Thymus (tissue), 11 donors: Measurements from ENCODE around the gene CSTPP1. TPM values are rescaled to one million over a fixed set of nuclear protein-coding genes. Genes with fewer than 3 reads are reported as not detected.

Experiments used
- DNase-seq, 9 donors: peaks; one replicate each; pipeline ENCODE4 v3.0.0-alpha.2; 2013; ENCODE audit warnings: low spot score in 9 of 9, low read depth in 6 of 9, missing footprints in 1 of 9
- H3K27ac ChIP-seq, 2 donors: one replicate each; pipeline ENCODE4 v1.5.1; 2013; ENCODE audit warnings: control low read depth in 1 of 2, low read depth in 1 of 2, low read length in 1 of 2, mild to moderate bottlenecking in 1 of 2, moderate library complexity in 1 of 2
- H3K27me3 ChIP-seq, 2 donors: one replicate each; pipeline ENCODE4 v1.5.1; 2013; ENCODE audit warnings: low read length in 1 of 2; ENCODE audit not compliant: control insufficient read depth in 2 of 2, insufficient read depth in 1 of 2
- H3K36me3 ChIP-seq, 2 donors: one replicate each; pipeline ENCODE4 v1.5.1; 2013; ENCODE audit warnings: low read length in 1 of 2, mild to moderate bottlenecking in 1 of 2, moderate library complexity in 1 of 2; ENCODE audit not compliant: control insufficient read depth in 2 of 2, insufficient read depth in 2 of 2
- H3K4me1 ChIP-seq, 2 donors: one replicate each; pipeline ENCODE4 v1.5.1; 2013; ENCODE audit warnings: low read length in 2 of 2; ENCODE audit not compliant: control insufficient read depth in 2 of 2, insufficient read depth in 2 of 2
- H3K4me3 ChIP-seq, 2 donors: one replicate each; pipeline ENCODE4 v1.5.1; 2013; ENCODE audit warnings: low read length in 2 of 2, control low read depth in 1 of 2, mild to moderate bottlenecking in 1 of 2
- H3K9me3 ChIP-seq, 2 donors: one replicate each; pipeline ENCODE4 v1.5.1; 2013; ENCODE audit warnings: low read length in 1 of 2, mild to moderate bottlenecking in 1 of 2; ENCODE audit not compliant: control insufficient read depth in 2 of 2, insufficient read depth in 1 of 2
- WGBS: extraction: QIAGEN DNeasy Blood & Tissue Kit; methylation state at CpG from one replicate; pipeline ENCODE4 v1.1.7; 2013; 5-methylcytosine and 5-hydroxymethylcytosine counted together
- polyA plus RNA-seq: library from polyadenylated mRNA; stranded (reverse); fragments of 200-250 nt; gene quantifications from one replicate; pipeline ENCODE4 v1.2.3, GENCODE V29; 2013
- total RNA-seq: library from RNA; stranded (reverse); fragments of 120-200 nt; gene quantifications from one replicate; pipeline ENCODE4 v1.2.4, GENCODE V29; 2013
- donor health status: healthy.

Gene CSTPP1
- total and polyA plus RNA-seq, 2 donors, result 15.8 to 16.0 TPM

DNA sequence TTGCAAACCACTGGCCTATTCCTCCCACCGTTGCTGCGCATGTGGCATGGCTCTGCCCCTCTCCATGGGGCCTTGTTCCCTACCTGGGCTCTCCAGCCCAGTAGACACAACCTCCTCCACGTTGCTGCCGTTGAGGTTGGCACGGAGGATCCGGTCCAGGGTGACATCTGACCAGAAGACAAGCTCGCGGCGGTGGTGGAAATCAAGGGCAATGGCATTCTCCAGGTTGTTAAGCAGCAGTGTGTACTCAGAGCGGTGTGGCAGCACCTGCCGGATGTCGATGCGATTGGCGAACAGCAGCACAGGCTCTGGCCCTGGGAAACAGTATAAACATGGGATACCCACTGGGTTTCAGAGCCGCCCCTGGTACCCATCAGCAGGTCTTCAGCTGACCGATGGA, 42.1 kb upstream of the CSTPP1 start:
- no peak for DNase-seq
- Histone ChIP-seq H3K36me3 (no peaks in the 10 kb centered on the region), H3K27ac (no peak overlapping the region), H3K27me3 (no peaks in the 10 kb centered on the region), H3K4me3 (no peak overlapping the region), H3K4me1 (no peaks in the 10 kb centered on the region), H3K9me3 (no peaks in the 10 kb centered on the region)
- WGBS, result 96% methylated on average over 16 of the region's 16 CpGs

DNA sequence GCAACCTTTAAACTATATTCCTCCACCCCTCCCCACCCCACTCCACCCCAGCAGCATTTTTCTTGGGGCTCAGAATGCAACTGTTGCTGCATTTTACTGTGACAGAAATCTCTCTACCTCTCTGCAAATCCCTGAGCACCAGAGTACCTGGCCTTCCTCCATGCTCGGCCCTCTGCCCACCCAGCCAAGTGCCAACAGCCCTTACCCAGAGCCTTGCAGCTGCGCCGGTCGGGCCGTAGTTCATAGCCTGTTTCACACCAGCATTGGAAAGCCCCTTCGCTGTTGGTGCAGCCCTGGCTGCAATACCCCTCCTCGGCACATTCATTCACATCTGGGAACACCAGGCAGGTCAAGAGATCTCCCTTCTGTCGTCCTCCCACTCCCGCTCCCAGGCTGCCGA, 41.6 kb upstream of the CSTPP1 start:
- DNase-seq, result no peak
- WGBS, result 97% methylated on average over 10 of the region's 10 CpGs
- Histone ChIP-seq H3K4me3 (no peak overlapping the region), H3K36me3 (no peaks in the 10 kb centered on the region), H3K27ac (no peak overlapping the region), H3K4me1 (no peaks in the 10 kb centered on the region), H3K9me3 (no peaks in the 10 kb centered on the region), H3K27me3 (no peaks in the 10 kb centered on the region)

DNA sequence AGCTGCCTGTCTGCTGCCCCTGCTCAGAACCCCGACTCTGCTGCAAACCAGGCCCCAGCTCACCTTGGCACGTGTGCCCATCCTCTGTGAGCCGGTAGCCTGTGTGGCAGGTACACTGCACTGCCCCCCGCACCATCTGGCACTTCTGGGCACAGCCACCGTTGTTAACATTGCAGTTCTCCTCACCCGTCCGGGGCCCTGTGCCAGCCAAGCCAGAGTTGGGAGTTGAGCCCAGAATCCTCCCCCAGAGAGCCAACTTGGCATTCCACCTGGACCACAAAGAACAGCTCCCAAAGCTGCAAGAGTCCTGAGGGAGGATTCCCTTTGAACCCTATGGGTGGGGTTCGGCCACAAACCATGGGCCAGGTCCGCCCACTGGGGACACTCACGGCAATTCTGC, 40.7 kb upstream of the CSTPP1 start:
- no peak for DNase-seq
- Histone ChIP-seq H3K27ac (no peak overlapping the region), H3K9me3 (no peaks in the 10 kb centered on the region), H3K4me1 (no peaks in the 10 kb centered on the region), H3K36me3 (no peaks in the 10 kb centered on the region), H3K27me3 (no peaks in the 10 kb centered on the region), H3K4me3 (no peak overlapping the region)
- 98% methylated on average over 10 of the region's 10 CpGs for WGBS

DNA sequence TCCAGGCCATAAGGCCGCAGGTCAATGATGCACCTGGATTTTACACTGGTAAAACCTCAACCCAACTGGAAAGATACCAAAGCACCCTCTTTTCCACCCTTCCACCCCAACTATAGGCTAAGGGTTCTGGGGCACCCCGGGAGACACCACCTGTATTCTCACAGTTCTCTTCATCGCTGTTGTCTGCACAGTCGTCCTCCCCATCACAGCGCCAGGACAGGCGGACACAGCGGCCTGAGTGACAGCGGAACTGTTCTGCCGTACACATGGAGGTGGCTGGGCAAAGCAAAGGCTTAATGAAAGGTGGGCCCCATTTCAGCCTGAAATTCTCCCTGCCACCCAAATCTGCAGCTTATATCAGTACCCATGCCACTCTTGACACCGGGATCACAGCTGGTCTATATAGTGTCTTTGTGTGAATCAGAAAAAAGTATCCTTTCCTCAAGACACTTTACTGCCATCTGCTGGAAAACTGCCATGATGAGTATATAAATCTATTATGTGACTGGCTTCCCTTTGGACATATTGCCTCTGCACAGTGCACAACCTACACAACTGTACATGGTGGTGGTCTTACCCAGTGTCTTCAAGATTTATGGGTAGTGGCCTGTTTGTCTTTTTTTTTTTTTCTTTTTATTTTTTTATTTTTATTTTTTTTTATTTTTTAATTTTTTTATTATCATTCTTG, 39.7 kb upstream of the CSTPP1 start:
- WGBS, result 92% methylated on average over 10 of the region's 10 CpGs
- DNase-seq, result peak in 1 of 9 donors; percentile 50
- H3K36me3 ChIP-seq, result no peaks in the 10 kb centered on the region
- H3K27me3 ChIP-seq, result no peaks in the 10 kb centered on the region
- H3K27ac ChIP-seq, result no peak overlapping the region
- H3K4me3 ChIP-seq, result no peak overlapping the region
- no peaks in the 10 kb centered on the region for H3K4me1 ChIP-seq
- no peaks in the 10 kb centered on the region for H3K9me3 ChIP-seq

DNA sequence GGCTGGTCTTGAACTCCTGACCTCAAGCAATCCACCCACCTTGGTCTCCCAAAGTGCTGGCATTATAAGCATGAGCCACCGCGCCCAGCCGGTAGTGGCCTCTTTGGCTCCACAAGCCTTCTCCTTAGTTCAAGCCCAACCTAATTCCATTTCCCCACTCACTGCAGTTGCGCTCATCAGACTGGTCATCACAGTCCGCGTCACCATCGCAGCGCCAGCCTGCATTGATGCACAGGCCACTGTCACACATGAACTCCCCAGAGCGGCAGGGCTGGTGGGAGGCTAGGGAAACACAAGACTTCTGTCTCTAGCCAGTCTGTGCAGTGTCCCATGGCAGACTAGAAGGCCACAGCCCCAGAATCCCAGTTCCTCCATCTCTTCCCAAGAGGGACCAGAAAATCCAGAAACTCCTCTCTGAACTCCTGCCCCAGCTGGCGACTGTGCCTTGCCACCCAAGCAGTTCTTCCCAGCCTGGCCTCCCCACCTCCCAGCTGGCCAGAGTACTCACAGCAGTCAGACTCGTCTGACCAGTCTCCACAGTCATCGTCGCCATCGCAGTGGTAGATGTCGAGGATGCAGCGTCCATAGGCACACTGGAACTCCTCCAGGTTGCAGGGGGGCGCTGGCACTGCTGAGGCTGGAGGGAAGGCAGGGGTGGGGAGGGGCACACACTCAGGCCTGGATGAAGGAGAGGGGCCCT, 38.0 kb upstream of the CSTPP1 start:
- H3K9me3 ChIP-seq, result no peaks in the 10 kb centered on the region
- H3K4me3 ChIP-seq, result no peak overlapping the region
- no peaks in the 10 kb centered on the region for H3K4me1 ChIP-seq
- H3K27me3 ChIP-seq, result no peaks in the 10 kb centered on the region
- H3K36me3 ChIP-seq, result no peaks in the 10 kb centered on the region
- no peak overlapping the region for H3K27ac ChIP-seq
- DNase-seq, result no peak
- 98% methylated on average over 17 of the region's 17 CpGs for WGBS

DNA sequence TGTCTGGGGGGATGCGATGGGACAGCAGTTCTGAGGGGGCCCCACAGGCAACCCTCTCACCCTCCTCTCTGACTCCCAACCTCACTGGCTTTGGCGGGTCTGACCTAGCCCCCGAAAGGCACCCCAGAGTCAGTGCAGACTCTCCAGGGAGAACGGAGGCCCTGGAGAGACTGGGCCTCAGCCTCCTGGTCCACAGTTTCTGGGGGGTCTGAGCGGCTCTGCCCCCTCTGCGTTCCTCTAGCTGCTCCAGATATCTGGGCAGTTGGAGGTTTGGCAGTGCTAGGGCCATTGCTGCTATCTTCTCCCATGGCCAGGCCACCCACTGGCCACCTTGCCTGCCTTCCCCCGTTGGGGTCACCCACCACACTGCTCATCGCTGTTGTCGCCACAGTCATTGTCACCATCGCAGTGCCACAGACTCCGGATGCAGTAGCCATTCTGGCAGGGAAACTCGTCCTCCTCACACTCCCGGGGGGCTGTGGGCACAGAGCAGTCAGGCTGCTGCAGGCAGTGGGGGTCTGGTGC, 37.0 kb upstream of the CSTPP1 start:
- H3K9me3 ChIP-seq, result no peaks in the 10 kb centered on the region
- no peaks in the 10 kb centered on the region for H3K36me3 ChIP-seq
- H3K4me1 ChIP-seq, result no peaks in the 10 kb centered on the region
- H3K27ac ChIP-seq, result no peak overlapping the region
- DNase-seq, result no peak
- 98% methylated on average over 13 of the region's 13 CpGs for WGBS
- no peaks in the 10 kb centered on the region for H3K27me3 ChIP-seq
- no peak overlapping the region for H3K4me3 ChIP-seq

DNA sequence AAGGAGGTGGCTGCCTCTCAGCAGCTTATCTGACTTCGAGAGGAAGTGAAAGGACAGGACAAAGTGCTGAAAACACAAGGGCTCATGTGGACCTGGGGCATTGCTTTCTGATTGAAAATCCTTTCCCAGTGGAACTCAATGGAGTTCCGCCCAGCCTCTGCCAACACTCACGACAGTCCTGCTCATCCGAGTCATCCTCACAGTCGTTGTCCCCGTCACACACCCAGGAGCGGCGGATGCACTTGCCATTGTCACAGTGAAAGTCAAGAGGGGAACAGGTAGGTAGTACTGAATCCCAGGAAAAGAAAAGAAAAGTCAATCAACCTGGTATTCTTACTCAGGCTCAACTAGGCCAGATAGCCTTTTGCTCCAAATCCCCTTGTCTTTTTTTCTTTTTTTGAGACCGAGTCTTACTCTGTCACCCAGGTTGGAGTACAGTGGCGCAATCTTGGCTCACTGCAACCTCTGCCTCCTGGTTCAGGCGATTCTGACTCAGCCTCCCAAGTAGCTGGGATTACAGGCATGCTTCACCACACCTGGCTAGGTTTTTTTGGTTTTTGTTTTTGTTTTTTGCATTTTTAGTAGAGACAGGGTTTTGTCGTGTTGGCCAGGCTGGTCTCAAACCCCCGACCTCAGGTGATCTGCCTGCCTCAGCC, 36.3 kb upstream of the CSTPP1 start:
- H3K4me1 ChIP-seq, result no peaks in the 10 kb centered on the region
- H3K4me3 ChIP-seq, result no peak overlapping the region
- H3K27me3 ChIP-seq, result no peaks in the 10 kb centered on the region
- no peaks in the 10 kb centered on the region for H3K9me3 ChIP-seq
- no peaks in the 10 kb centered on the region for H3K36me3 ChIP-seq
- no peak for DNase-seq
- no peak overlapping the region for H3K27ac ChIP-seq
- WGBS, result 95% methylated on average over 13 of the region's 13 CpGs

DNA sequence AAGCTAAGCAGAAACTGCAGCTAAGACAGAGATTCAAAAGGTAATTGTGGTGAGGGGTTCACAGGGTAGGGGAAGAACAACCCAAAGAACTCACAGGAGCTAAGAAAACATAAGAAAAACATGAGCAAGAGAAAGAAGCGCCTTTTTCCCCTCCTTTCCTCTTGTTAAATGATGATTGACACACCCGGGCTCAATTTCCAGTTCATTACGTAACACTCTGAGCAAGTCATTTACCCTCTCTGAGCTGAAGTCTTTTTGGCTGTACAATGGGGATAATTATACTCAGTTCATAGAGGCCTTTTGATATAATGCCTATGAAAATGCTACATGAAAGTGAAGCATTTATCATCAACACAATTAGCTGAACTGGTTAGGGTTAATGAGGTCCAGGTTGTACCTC, 35.4 kb upstream of the CSTPP1 start:
- no peaks in the 10 kb centered on the region for H3K36me3 ChIP-seq
- H3K9me3 ChIP-seq, result no peaks in the 10 kb centered on the region
- no peaks in the 10 kb centered on the region for H3K4me1 ChIP-seq
- H3K4me3 ChIP-seq, result no peak overlapping the region
- H3K27ac ChIP-seq, result no peak overlapping the region
- DNase-seq, result no peak
- H3K27me3 ChIP-seq, result no peaks in the 10 kb centered on the region
- WGBS, result 89% methylated on average over 3 of the region's 3 CpGs

DNA sequence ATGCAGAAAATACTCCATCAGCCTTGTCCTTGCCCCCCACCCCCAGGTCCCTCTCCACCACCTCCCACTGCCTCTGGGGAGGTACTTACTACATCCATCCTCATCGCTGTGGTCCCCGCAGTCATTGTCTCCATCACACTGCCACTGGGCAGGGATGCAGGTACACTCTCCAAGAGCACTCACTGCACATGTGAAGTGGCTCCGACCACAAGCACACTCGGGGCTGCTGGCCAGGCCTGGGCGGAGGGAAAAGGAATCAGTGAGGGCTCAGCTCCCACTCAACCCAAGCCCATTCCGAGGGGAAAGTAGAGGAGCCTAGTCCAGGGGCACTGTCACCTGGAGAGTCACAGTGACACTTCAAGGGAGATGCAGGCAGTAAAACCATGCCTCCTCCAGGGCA, 33.9 kb upstream of the CSTPP1 start:
- DNase-seq, result no peak
- no peaks in the 10 kb centered on the region for H3K9me3 ChIP-seq
- no peaks in the 10 kb centered on the region for H3K36me3 ChIP-seq
- H3K4me1 ChIP-seq, result no peaks in the 10 kb centered on the region
- no peak overlapping the region for H3K4me3 ChIP-seq
- no peak overlapping the region for H3K27ac ChIP-seq
- WGBS, result 97% methylated on average over 6 of the region's 6 CpGs
- no peaks in the 10 kb centered on the region for H3K27me3 ChIP-seq
